Measurements from ENCODE around the gene TBC1D5.

- TF ChIP-seq TBP (IDR thresholded peaks at IDR 0.05; ENCODE audit: low read depth, low read length) = no peak
- no peak for TF ChIP-seq MAX (IDR thresholded peaks at IDR 0.05)
- TF ChIP-seq EZH2 (IDR thresholded peaks at IDR 0.05; ENCODE audit: low read depth, low read length, severe bottlenecking) = no peak
- no peak for TF ChIP-seq CTCF (IDR thresholded peaks at IDR 0.05; ENCODE audit: control extremely low read depth in 1 of 3, insufficient read depth in 1 of 3, low read depth in 1 of 3, low read length in 3 of 3)
- TF ChIP-seq PHF8 (conservative IDR thresholded peaks at IDR 0.05; ENCODE audit: low read depth, low read length) = no peak
- no peak for TF ChIP-seq CHD2 (IDR thresholded peaks at IDR 0.05; ENCODE audit: low read length)
- no peak for TF ChIP-seq YY1 (IDR thresholded peaks at IDR 0.05; ENCODE audit: low read depth, low read length)
- no peak for TF ChIP-seq GABPA (IDR thresholded peaks at IDR 0.05; ENCODE audit: borderline replicate concordance, insufficient read depth, low read length)
- TF ChIP-seq CEBPB (IDR thresholded peaks at IDR 0.05; ENCODE audit: low read depth, low read length) = no peak
- no peak for TF ChIP-seq NRF1 (IDR thresholded peaks at IDR 0.05; ENCODE audit: low read depth, low read length)
- TF ChIP-seq EGR1 (IDR thresholded peaks at IDR 0.05; ENCODE audit: borderline replicate concordance, low read depth, low read length) = no peak
- TF ChIP-seq CREB1 (IDR thresholded peaks at IDR 0.05) = no peak
Observed at GRCh38 chr3:17680530-17680929, 61.9 kb downstream of the TBC1D5 start.
